NCI-H446 treated with DMSO at 0.1 percent for 48 hours (cell line): Measurements from ENCODE around the gene CDCP1.
"Not testable (repeated sequence)": the region's sequence is repeated elsewhere in the genome, so short reads cannot be mapped to it uniquely, and the experiment has no call there.

Experiments
- DNase-seq: peaks from one replicate; lab custom pipeline; 2025; lab: John Stamatoyannopoulos, UW

CDCP1 gene

GRCh38 chr3:45084361-45084760, 61.8 kb downstream of the CDCP1 start:
- no peak for DNase-seq

GRCh38 chr3:45083023-45083422, 63.2 kb downstream of the CDCP1 start:
- DNase-seq = no peak

DNA sequence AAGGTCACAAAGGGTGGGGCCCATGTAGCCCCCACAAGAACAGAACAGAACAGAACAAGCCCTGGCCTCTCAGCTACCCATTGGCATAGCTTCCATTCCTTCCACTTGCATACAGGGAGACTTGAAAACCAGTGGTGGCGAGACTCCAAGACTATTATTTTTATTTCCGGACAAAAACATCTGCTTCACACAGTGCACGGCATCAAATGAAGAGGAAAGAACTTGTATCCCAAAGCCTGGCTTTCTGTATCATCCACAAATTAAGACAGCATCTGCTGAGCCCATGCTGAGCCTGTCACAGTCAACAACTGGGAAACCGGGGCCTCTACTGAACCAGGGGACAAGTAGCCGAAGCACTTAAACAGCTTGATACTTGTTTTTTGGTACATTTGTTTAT, 64.0 kb downstream of the CDCP1 start:
- DNase-seq = no peak

GRCh38 chr3:45081506-45082141, 64.6 kb downstream of the CDCP1 start:
- DNase-seq = no peak

DNA sequence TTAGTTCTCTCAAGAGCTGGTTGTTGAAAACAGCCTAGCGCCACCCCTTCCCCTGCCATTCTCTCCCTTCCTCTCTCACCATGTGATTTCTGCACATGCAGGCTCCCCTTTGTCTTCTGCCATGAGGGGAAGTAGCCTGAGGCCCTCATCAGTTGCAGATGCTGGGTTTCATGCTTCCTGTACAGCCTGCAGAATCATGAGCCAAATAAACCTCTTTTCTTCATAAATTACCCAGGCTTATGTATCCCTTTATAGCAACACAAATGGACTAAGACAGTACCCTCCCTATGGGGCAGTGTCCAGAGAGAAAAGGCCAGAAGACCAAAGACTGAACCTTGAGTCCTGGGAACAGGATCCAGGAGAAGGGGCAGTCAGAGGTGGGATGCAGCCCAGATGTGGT, 65.4 kb downstream of the CDCP1 start:
- DNase-seq = no peak

DNA sequence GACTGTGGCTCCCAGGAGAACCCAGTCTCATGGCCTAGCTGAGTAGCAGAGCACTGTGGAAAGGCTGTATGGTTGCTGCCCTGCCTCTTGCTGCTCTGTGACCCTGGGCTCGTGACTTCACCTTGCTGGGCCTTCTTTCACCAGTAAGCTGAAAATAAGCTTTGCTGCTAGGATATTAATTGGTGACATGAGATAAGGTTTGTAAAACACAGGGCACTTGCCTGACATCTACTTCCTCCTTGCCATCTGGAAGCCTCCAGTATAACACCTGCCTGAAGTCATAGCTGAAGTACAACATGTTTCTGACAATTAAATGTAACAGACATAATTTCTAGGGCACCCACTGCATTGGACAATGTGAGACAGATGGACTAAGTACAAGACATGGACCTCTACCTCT, 66.5 kb downstream of the CDCP1 start:
- DNase-seq = no peak

- DNase-seq = no peak
These were observed 67.2 kb downstream of the CDCP1 start for GRCh38 chr3:45078910-45079522.

- DNase-seq = not testable (repeated sequence)
These were observed 67.9 kb downstream of the CDCP1 start for GRCh38 chr3:45078256-45078655.

GRCh38 chr3:45075821-45076625, 70.2 kb downstream of the CDCP1 start:
- DNase-seq = no peak

DNA sequence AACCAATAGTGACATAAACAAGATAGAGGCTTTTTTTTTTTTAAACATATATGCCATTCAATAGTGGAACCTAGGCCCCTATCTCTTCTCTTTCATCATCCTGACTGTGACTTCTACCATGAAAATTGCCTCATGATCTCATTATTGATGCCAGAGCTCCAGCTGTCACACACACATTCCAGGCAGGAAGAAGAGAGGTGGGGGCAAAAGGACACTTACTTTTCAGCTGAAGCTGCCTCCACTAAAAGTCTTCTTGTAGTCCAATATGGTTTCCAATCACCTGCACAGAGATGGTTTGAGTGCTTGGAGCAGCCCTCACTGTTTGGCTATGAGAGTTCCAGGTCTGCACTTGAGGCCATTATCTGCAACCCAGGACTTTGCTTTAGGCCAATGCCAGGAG, 75.1 kb downstream of the CDCP1 start:
- DNase-seq = no peak

- DNase-seq = no peak
These were observed 78.2 kb downstream of the CDCP1 start for GRCh38 chr3:45067941-45068340.

GRCh38 chr3:45067486-45067885, 78.7 kb downstream of the CDCP1 start:
- DNase-seq = no peak

DNA sequence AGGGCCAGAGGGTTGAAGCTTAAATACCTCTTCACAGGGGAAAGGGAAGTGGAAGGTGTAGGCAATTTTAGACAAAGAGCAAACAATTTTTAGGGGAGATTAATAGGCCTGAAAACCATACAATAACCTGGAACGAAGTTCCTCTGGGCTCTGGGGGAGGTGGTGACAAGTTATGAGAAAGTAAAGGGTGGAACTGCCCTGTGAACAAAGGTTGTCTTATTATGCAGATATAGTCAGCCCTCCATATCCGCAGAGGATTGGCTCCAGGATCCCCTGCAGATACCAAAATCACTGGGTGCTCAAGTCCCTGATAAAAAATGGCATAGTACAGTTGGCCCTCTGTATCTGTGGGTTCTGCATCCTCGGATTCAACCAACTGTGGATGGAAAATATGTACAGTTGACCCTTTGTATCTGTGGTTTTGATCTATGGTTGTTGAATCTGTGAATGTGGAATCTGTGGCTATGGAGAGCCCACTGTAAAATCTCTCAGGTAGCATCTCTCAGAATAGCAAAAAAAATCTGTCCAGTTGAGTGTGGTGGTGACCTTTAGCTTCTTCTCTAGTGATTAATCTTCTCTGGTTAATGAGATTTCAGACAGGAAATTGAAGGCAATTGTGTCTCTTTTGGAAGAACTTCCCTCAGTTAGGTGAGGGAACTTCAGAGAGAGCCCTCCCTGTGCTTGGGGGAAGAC, 79.9 kb downstream of the CDCP1 start:
- no peak for DNase-seq

- no peak for DNase-seq
These were observed 80.8 kb downstream of the CDCP1 start for GRCh38 chr3:45065373-45065720.

DNA sequence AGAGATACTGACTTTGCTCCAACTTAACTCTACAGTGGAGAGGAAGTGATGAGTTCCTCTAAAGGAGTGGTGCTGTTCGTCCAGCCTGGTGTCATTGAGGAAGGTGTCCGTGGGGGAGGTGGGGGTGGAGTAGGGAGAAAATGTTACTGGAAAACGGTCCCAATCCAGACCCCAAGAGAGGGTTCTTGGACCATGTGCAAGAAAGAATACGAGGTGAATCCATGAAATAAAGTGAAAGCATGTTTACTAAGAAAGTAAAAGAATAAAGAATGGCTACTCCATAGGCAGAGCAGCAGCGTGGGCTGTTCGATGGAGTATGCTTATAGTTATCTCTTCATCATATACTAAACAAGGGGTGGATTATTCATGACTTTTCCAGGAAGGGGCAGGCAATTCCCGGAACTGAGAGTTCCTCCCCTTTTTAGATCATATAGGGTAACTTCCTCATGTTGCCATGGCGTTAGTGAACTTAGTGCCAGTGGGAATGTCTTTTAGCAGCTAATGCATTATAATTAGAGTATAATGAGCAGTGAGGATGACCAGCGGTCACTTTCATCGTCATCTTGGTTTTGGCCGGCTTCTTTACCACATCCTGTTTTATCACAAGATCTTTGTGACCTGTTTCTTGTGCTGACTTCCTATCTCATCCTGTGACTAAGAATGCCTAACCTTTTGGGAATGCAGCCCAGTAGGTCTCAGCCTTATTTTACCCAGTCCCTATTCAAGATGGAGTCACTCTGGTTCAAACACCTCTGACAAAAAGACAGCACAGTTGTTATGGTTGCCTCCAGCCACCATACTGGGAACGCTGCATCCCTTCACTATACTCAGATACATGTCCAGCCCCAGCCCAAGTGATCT, 81.4 kb downstream of the CDCP1 start:
- DNase-seq = no peak

GRCh38 chr3:45062697-45063070, 83.5 kb downstream of the CDCP1 start:
- no peak for DNase-seq

DNA sequence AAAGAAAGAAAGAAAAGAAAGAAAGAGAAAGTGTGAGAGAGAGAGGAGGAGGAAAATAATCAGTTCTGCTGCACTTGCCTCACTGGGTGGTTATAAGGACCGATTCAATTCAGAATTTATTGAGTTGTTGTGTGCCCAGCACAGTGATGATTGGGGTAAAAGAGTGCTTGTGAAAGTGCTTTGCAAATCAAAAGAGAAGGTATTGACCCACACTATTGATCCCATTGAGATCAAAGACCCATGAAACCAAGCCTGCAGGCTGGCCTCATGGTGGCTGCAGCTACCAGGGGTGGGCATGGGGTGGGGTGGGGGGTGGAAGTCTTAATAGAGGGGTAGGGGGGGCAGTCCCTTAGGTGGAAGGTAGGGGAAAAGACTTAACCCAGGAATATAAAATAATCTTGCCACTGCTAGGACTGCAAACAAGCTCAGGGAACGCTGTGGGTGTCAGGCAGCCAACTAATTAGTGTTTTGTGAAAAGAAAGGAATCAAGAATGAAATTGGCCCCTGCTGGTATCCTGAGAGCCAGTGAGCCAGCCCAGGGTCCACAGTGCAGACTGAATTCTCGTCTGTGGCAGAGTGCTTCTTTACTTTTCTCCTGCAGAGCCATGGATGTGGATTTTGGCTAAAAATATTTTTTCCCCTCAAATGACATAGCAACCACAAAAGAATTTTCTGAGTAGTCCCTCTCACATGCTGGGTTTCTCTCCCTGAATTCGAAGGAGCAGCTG, 85.8 kb downstream of the CDCP1 start:
- DNase-seq = no peak

GRCh38 chr3:45059132-45059531, 87.0 kb downstream of the CDCP1 start:
- no peak for DNase-seq

GRCh38 chr3:45057557-45057956, 88.6 kb downstream of the CDCP1 start:
- DNase-seq = no peak

DNA sequence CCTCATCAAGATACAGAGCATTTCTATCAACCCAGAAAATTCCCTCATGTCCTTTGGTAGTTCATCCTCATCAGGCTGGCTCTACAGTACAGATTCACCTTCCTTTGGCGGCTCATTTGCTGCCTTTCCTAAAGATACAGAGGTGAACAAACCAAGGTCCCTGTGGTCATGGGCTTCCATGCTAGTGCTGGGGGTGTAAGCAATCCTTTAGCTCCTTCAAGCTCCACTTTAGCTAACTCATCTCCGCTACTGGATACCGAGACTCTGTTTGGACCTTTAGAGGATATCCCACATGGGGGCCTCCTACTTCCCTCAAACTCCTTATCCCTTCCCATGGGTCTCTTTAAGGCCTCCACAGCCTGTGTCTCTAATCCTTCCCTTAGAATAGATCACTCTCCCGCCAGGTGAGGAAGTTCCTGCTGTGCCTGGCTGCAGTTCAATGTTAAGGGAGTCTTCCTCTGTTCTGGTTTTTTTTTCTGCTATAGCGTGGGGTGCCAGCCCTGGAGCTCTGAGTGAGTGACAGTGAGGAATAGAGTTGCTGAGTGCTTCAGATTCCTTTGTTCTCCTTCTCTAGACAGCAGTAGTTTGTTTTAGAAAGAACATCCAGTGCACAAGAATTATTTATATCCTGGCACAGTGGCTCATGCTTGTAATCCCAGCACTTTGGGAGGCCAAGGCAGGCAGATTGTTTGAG, 89.4 kb downstream of the CDCP1 start:
- no peak for DNase-seq
